ENCODE results near the gene CSNK2A1.

GRCh38 chr20:533526-533925 is 10.1 kb downstream of the CSNK2A1 start:
- TF ChIP-seq CTCF (conservative IDR thresholded peaks at IDR 0.05 in 1 of 2, IDR thresholded peaks at IDR 0.05 in 1 of 2; ENCODE audit: extremely low read depth in 1 of 2, insufficient read depth in 1 of 2, low read depth in 1 of 2, low read length in 2 of 2) (no peak), EZH2 (IDR thresholded peaks at IDR 0.05; ENCODE audit: borderline replicate concordance, low read length) (no peak)

All from mammary epithelial cell (primary cell).